ENCODE results near the gene CAPZA1.

GRCh38 chr1:112643080-112643479 is 23.4 kb downstream of the CAPZA1 start:
- TF ChIP-seq POLR2A (IDR thresholded peaks at IDR 0.05) = no peak
- no peak for TF ChIP-seq CTCF (IDR thresholded peaks at IDR 0.05)

Data from Peyer's patch (tissue), 4 donors.